NCI-H774 (cell line): ENCODE data around the gene SMIM14.
"Not testable (repeated sequence)": the region's sequence is repeated elsewhere in the genome, so short reads cannot be mapped to it uniquely, and the experiment has no call there.

ENCODE experiments used
- DNase-seq: peaks from one replicate; lab custom pipeline; 2025; lab: John Stamatoyannopoulos, UW

SMIM14 gene

DNA sequence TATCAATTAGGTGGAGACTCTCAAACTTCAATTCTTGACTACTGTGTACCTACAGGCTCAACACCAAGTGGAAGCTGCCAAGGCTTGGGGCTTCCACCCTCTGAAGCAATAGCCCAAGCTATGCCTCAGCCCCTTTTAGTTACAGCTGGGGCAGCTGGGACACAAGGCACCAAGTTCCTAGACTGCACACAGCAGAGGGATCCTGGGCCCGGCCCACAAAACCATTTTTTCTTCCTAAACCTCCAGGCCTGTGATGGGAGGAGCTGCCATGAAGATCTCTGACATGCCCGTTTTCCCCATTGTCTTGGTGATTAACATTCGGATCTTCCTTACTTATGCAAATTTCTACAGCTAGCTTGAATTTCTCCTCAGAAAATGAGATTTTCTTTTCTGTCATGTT is 108.0 kb downstream of the SMIM14 start:
- DNase-seq = no peak

- no peak for DNase-seq
These were observed 109.1 kb downstream of the SMIM14 start for GRCh38 chr4:39529534-39529933.

GRCh38 chr4:39528061-39528465 is 110.6 kb downstream of the SMIM14 start:
- DNase-seq = peak; percentile 61

DNA sequence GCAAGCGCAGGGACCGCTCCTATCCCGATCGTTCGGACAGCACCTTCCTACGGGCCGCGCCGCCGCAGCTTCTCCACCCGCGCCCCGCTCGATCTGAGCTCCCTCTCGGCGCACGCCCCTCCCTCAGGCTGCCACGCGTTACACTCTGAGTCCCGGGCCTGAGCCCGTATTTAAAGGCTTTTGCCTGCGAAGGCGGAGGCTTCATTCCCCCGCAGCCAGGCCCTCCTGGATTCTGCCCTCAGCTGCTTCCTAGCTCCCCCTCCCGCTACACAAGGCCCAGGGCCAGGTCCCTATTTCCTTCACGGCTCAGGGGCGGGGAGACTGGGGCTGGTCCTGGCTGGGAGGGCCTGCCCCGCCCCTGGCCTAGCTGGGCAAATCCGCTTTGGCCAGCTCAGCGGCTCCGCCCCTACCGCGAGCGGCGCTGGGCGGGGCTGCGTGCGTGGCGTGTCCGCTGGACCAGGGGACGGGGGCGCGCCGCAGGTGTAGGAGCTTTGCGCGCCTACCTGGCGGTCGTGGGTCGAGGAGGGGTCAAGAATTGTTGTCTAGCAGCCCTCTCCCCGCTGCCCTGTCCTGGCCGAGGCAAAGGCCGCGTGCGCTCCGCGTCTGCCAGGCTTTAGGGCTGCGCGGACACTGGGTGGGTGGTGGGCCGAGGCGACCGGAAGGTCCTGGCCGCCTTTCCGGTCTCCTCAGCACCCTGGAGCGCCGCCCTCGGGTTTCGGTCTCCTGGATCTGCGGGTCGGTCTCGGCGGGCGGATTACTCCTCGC is 111.2 kb downstream of the SMIM14 start, which contains the start of gene UGDH:
UGDH (minus strand) TSS at position 144 of the 765 bp plus-strand sequence. CDS start 5,927 bp downstream, outside the sequence.
- DNase-seq = peak; percentile 96

- DNase-seq = no peak
These were observed 111.8 kb downstream of the SMIM14 start for GRCh38 chr4:39526765-39527295.

GRCh38 chr4:39525822-39526690 is 112.6 kb downstream of the SMIM14 start:
- DNase-seq = no peak

DNA sequence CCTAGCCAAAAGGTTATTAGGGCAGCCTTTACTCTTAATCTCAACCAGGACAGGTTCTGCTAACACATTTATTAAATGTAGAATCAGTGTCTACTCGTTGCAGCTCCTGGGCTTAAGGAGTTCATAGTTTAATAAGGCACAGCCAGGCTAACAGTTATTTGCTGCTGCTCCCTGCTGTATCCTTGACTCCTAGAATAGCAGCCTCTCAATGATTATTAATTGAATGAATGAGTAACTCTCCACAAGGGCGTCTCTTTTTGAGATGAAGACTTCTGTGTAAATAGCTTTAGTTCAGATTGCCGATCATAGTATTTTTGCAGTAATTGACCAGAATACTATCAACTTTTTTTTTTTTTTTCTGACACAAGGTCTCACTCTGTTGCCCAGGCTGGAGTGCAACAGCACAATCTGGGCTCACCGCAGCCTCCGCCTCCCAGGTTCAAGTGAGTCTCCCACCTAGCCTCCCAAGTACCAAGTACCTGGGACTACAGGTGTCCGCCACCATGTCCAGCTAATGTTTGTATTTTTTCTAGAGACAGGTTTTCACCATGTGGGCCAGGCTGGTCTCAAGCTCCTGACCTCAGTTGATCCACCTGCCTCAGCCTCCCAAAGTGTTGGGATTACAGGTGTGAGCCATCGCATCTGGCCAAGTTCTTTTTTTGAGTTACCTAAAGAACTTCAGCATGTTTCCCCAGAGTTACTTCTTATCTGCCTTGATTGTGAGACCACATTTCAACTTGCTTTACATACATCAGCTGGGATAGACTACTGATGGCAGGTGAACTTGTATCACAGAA is 114.3 kb downstream of the SMIM14 start:
- DNase-seq = no peak

GRCh38 chr4:39522068-39522467 is 116.6 kb downstream of the SMIM14 start:
- DNase-seq = no peak

- no peak for DNase-seq
These were observed 117.3 kb downstream of the SMIM14 start for GRCh38 chr4:39521253-39521919.

DNA sequence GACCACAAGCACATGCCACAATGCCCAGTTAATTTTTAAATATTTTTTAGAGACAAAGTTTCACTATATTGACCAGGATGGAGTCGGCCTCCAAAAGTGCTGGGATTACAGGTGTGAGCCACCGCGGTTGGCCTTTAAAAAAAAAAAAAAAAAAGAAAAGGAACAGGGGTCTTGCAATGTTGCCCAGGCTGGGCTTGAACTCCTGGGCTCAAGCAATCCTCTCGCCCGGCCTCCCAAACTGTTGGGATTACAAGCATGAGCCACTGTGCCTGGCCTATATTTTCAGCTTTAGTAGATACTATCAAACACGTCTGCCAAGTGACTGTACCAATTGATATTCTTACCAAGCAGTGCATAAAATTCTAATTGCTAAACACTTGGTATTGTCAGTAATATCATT is 120.2 kb downstream of the SMIM14 start:
- no peak for DNase-seq

GRCh38 chr4:39516407-39516966 is 122.2 kb downstream of the SMIM14 start:
- no peak for DNase-seq

- DNase-seq = not testable (repeated sequence)
These were observed 122.8 kb downstream of the SMIM14 start for GRCh38 chr4:39515669-39516401.

GRCh38 chr4:39514888-39515401 is 123.7 kb downstream of the SMIM14 start:
- DNase-seq = no peak

- DNase-seq = not testable (repeated sequence)
These were observed 124.4 kb downstream of the SMIM14 start for GRCh38 chr4:39514266-39514665.

- no peak for DNase-seq
These were observed 128.2 kb downstream of the SMIM14 start for GRCh38 chr4:39510348-39510929.

GRCh38 chr4:39505581-39505980 is 133.1 kb downstream of the SMIM14 start:
- no peak for DNase-seq

DNA sequence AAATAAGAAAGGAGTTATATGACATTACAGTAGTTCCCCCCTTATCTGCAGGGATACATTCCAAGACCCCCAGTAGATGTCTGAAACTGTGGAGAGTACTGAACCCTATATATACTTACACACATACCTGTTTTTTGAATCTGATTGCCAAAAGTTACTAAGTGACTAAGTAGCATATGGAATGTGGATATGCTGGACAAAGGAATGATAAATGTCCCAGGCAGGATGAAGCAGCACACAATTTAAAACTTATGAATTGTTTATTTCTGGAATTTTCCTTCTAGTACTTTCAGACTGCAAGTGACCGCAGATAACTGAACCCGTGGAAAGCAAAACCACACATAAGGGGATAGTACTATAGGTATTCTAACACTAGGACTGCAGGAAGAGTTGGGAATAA is 134.1 kb downstream of the SMIM14 start:
- DNase-seq = no peak

- not testable (repeated sequence) for DNase-seq
These were observed 136.0 kb downstream of the SMIM14 start for GRCh38 chr4:39502664-39503035.

- no peak for DNase-seq
These were observed 136.5 kb downstream of the SMIM14 start for GRCh38 chr4:39502019-39502663.
